HFFc6 (cell line): ENCODE data around the gene HIC1. TPM values are rescaled to one million over a fixed set of nuclear protein-coding genes. Genes with fewer than 3 reads are reported as not detected.
"Not testable (repeated sequence)": the region's sequence is repeated elsewhere in the genome, so short reads cannot be mapped to it uniquely, and the experiment has no call there.

Experiments used
- DNase-seq: peaks from one replicate; pipeline ENCODE4 v3.0.0-alpha.2; 2018
- H3K27ac Mint-ChIP-seq: 2 replicates; pipeline ENCODE4 v1.8.0; 2020; ENCODE audit warnings: mild to moderate bottlenecking, mixed read lengths
- H3K27me3 Mint-ChIP-seq: 2 replicates; pipeline ENCODE4 v1.8.0; 2021; ENCODE audit warnings: mild to moderate bottlenecking, moderate library complexity, mixed read lengths; ENCODE audit not compliant: insufficient read depth
- H3K36me3 Mint-ChIP-seq: 2 replicates; pipeline ENCODE4 v1.8.0; 2021; ENCODE audit warnings: low read depth, mixed read lengths
- H3K4me1 Mint-ChIP-seq: 2 replicates; pipeline ENCODE4 v1.8.0; 2020; ENCODE audit warnings: low read depth, mixed read lengths
- H3K4me3 Mint-ChIP-seq: 2 replicates; pipeline ENCODE4 v1.8.0; 2020; ENCODE audit warnings: mild to moderate bottlenecking, moderate library complexity, mixed read lengths
- H3K9me3 Mint-ChIP-seq: 2 replicates; pipeline ENCODE4 v1.8.0; 2020; ENCODE audit warnings: mild to moderate bottlenecking, mixed read lengths
- CTCF ChIP-seq: fragments of 200-600 bp; sonication (generic); IDR thresholded peaks from 2 replicates; pipeline ENCODE4 v1.5.0; 2021; ENCODE audit warnings: antibody characterized with exemption, mild to moderate bottlenecking
- total RNA-seq, 6 experiments: library from RNA; stranded (reverse); fragmentation: NEBNext Ultra II Directional; extraction: Animal tissue kit (Norgen Biotek cat#: 25700); gene quantifications; 2 replicates in 1 of 6; 3 replicates in 5 of 6; pipeline ENCODE4 v1.2.3, GENCODE V29; 2021

Gene HIC1
- total RNA-seq, 6 experiments from 2014 or later, result 42.7 to 51.9 (median 48.0) TPM

- H3K27me3 Mint-ChIP-seq, result peaks cover 20% of the 10 kb centered on the region
- TF ChIP-seq CTCF, result no peak
Observed at GRCh38 chr17:2012499-2012898, 42.4 kb upstream of the HIC1 start.

GRCh38 chr17:2013220-2013993, 41.5 kb upstream of the HIC1 start:
- H3K27me3 Mint-ChIP-seq, result peaks cover 29% of the 10 kb centered on the region
- H3K36me3 Mint-ChIP-seq, H3K4me3 Mint-ChIP-seq, H3K27ac Mint-ChIP-seq, DNase-seq, H3K9me3 Mint-ChIP-seq: not testable (repeated sequence)
- peaks cover 17% of the 10 kb centered on the region for H3K4me1 Mint-ChIP-seq

More at GRCh38 chr17:2012499-2012898, 42.4 kb upstream of the HIC1 start:
- H3K4me1 Mint-ChIP-seq, result peaks cover 17% of the 10 kb centered on the region
- no peak overlapping the region; the same call in 1 of the 2 replicates for H3K27ac Mint-ChIP-seq
- DNase-seq, result no peak
- H3K9me3 Mint-ChIP-seq, result peaks cover 5% of the 10 kb centered on the region; the same call in 1 of the 2 replicates
- H3K36me3 Mint-ChIP-seq, result no peaks in the 10 kb centered on the region
- no peak overlapping the region for H3K4me3 Mint-ChIP-seq

- Mint-ChIP-seq H3K27me3 (peaks cover 34% of the 10 kb centered on the region), H3K36me3 (no peaks in the 10 kb centered on the region), H3K4me3 (no peak overlapping the region), H3K9me3 (peaks cover 5% of the 10 kb centered on the region; the same call in 1 of the 2 replicates), H3K4me1 (peaks cover 17% of the 10 kb centered on the region), H3K27ac (no peak overlapping the region)
- DNase-seq, result no peak
- TF ChIP-seq CTCF, result no peak
Observed at GRCh38 chr17:2013994-2014317, 40.9 kb upstream of the HIC1 start.

GRCh38 chr17:2015314-2015713, 39.6 kb upstream of the HIC1 start:
- Mint-ChIP-seq H3K4me1 (peaks cover 17% of the 10 kb centered on the region), H3K27me3 (peaks cover 48% of the 10 kb centered on the region)
- TF ChIP-seq CTCF, result no peak

GRCh38 chr17:2016494-2016893, 38.4 kb upstream of the HIC1 start:
- Mint-ChIP-seq H3K27me3 (peaks cover 57% of the 10 kb centered on the region), H3K4me3 (no peak overlapping the region), H3K9me3 (peaks cover 5% of the 10 kb centered on the region; the same call in 1 of the 2 replicates), H3K36me3 (no peaks in the 10 kb centered on the region), H3K27ac (no peak overlapping the region), H3K4me1 (peaks cover 12% of the 10 kb centered on the region)
- no peak for TF ChIP-seq CTCF
- no peak for DNase-seq

More at GRCh38 chr17:2015314-2015713, 39.6 kb upstream of the HIC1 start:
- Mint-ChIP-seq H3K4me3 (no peak overlapping the region), H3K27ac (no peak overlapping the region), H3K36me3 (no peaks in the 10 kb centered on the region), H3K9me3 (peaks cover 5% of the 10 kb centered on the region; the same call in 1 of the 2 replicates)
- no peak for DNase-seq

GRCh38 chr17:2017274-2017941, 37.5 kb upstream of the HIC1 start:
- no peak for TF ChIP-seq CTCF
- Mint-ChIP-seq H3K4me3 (no peak overlapping the region), H3K27ac (no peak overlapping the region), H3K27me3 (peaks cover 59% of the 10 kb centered on the region), H3K4me1 (peaks cover 3% of the 10 kb centered on the region), H3K36me3 (no peaks in the 10 kb centered on the region), H3K9me3 (peaks cover 5% of the 10 kb centered on the region; the same call in 1 of the 2 replicates)
- DNase-seq, result no peak
